AG04449 (cell line): ENCODE results near the gene LGALS1.

Experiments used
- CTCF ChIA-PET: fragments of 350-600 bp; formaldehyde crosslinking; extraction: SDS; loops from one replicate; lab custom pipeline; 2021; ENCODE audit warnings: antibody characterized with exemption; lab: Yijun Ruan, JAX
- POLR2A ChIA-PET: fragments of 400-600, 350-600 bp; formaldehyde crosslinking; extraction: SDS; loops from one replicate; lab custom pipeline; 2020; ENCODE audit warnings: antibody characterized with exemption, inconsistent platforms; lab: Yijun Ruan, JAX
- DNase-seq: peaks from one replicate; pipeline ENCODE4 v3.0.0-alpha.2; 2010; ENCODE audit warnings: low read depth, low spot score
- H3K4me3 ChIP-seq: 2 replicates; pipeline ENCODE4 v1.5.1; 2011; ENCODE audit warnings: low read depth, mild to moderate bottlenecking, control low read depth, low read length
- CTCF ChIP-seq: IDR thresholded peaks from one replicate; pipeline ENCODE4 v1.5.1; 2011; ENCODE audit warnings: mild to moderate bottlenecking, moderate library complexity, low read length, control low read depth, inconsistent platforms; ENCODE audit not compliant: insufficient read depth; ENCODE audit errors: missing control alignments

LGALS1 gene

GRCh38 chr22:37627545-37627944, 47.9 kb upstream of the LGALS1 start:
- ChIA-PET CTCF (interaction anchor here (0.8 to 29.4 kb wide), 6 partner anchors 11 to 166 kb away, joined by 3 to 454 read pairs (median 4); partner anchors contain the start of gene SH3BP1), POLR2A (interaction anchor here (0.6 to 1.5 kb wide), 3 partner anchors 9 to 48 kb away, joined by 3 to 6 read pairs (median 3); partner anchors contain the start of gene LGALS1)
- no peak for DNase-seq
- no peak overlapping the region for H3K4me3 ChIP-seq
- TF ChIP-seq CTCF, result no peak

- CTCF ChIA-PET, result interaction anchor here (1.2 to 29.4 kb wide), 4 partner anchors 9 to 164 kb away, joined by 3 to 454 read pairs (median 4); partner anchors contain the start of gene SH3BP1
- no peak for DNase-seq
- no peak for TF ChIP-seq CTCF
- POLR2A ChIA-PET, result interaction anchor here (1.1 to 1.5 kb wide), 2 partner anchors 8 to 9 kb away, joined by 3 read pairs; no protein-coding TSS in a partner anchor
- no peak overlapping the region for H3K4me3 ChIP-seq
These were observed 46.6 kb upstream of the LGALS1 start for GRCh38 chr22:37628830-37629229.

DNA sequence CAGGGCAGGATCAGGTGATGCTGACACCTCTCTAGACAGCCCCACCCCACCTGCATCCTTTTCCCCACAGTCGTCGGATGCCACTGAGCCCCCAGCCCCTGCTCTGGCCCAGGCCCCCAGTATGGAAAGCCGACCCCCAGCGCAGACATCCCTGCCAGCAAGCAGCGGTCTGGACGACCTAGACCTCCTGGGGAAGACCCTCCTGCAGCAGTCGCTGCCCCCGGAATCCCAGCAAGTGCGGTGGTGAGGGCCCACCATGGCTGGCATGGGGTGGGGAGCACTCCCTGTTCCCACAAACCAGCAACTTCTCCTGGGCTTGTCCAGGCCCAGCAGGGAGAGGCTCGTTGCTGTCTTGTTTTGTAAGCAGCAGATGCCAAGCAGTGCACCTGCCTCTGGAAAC, 45.5 kb upstream of the LGALS1 start:
- no peak for DNase-seq
- ChIA-PET CTCF (interaction anchor here (0.7 to 29.4 kb wide), 5 partner anchors 6 to 91 kb away, joined by 3 to 454 read pairs (median 333); partner anchors contain the start of genes LGALS1, NOL12 and SH3BP1), POLR2A (interaction anchor here (2.1 to 4.7 kb wide), 2 partner anchors 46 to 51 kb away, joined by 6 to 18 read pairs; partner anchors contain the start of gene LGALS1)
- H3K4me3 ChIP-seq, result no peak overlapping the region
- no peak for TF ChIP-seq CTCF

DNA sequence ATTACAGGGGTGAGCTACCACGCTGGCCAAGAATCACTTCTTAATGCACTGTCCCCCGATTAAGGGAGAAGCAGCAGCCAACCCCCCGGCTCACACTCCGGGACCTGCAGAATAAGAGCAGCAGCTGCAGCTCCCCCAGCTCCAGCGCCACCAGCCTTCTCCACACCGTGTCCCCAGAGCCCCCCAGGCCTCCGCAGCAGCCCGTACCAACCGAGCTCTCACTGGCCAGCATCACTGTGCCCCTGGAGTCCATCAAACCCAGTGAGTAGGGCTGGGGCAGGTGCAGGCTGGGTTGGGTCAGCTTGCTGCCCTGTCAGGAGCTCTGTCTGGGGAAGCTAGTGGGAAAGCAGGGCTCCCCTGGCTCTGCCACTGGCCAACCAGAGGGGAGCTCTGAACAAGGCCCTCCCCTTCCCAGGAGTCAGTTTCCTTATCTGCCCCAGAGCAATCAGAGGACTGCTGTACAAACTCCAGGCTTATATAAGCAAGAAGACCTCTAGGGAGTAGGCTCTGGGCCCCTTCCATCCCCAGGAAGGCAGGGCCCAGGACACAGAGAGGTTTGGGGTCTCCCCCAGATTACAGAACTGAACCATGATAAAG, 44.5 kb upstream of the LGALS1 start:
- no peak for TF ChIP-seq CTCF
- ChIA-PET CTCF (interaction anchor here (0.5 to 29.4 kb wide), 7 partner anchors 7 to 161 kb away, joined by 3 to 454 read pairs (median 5); partner anchors contain the start of genes LGALS1, NOL12 and SH3BP1), POLR2A (interaction anchor here (0.9 to 4.7 kb wide), 3 partner anchors 18 to 50 kb away, joined by 4 to 18 read pairs (median 6); partner anchors contain the start of gene LGALS1)
- DNase-seq, result no peak
- H3K4me3 ChIP-seq, result no peak overlapping the region

GRCh38 chr22:37631448-37632173, 43.8 kb upstream of the LGALS1 start:
- no peak for DNase-seq
- POLR2A ChIA-PET, result interaction anchor here (0.6 to 4.7 kb wide), 4 partner anchors 18 to 50 kb away, joined by 3 to 18 read pairs (median 5); partner anchors contain the start of gene LGALS1
- no peak for TF ChIP-seq CTCF
- H3K4me3 ChIP-seq, result no peak overlapping the region
- CTCF ChIA-PET, result interaction anchor here (0.5 to 29.4 kb wide), 9 partner anchors 7 to 186 kb away, joined by 3 to 454 read pairs (median 5); partner anchors contain the start of genes LGALS1, NOL12, SH3BP1 and TRIOBP
